Mucosa of rectum (tissue), 2 donors: Measurements from ENCODE around the gene MRAP2.
A peak's percentile ranks its signal among the peaks of the same experiment; 100 is the strongest.

Experiments used
- H3K27ac ChIP-seq, 2 donors: one replicate each; pipeline ENCODE4 v1.7.0; 2013; ENCODE audit warnings: inconsistent platforms in 2 of 2, low read depth in 2 of 2, low read length in 2 of 2
- H3K27me3 ChIP-seq, 2 donors: one replicate each; pipeline ENCODE4 v1.7.0; 2013; ENCODE audit warnings: low read length in 2 of 2; ENCODE audit not compliant: control insufficient read depth in 2 of 2, insufficient read depth in 2 of 2
- H3K36me3 ChIP-seq, 2 donors: one replicate each; pipeline ENCODE4 v1.7.0; 2013; ENCODE audit warnings: low read length in 2 of 2; ENCODE audit not compliant: control insufficient read depth in 2 of 2, insufficient read depth in 2 of 2
- H3K4me1 ChIP-seq, 2 donors: one replicate each; pipeline ENCODE4 v1.7.0; 2013; ENCODE audit warnings: low read length in 2 of 2, mild to moderate bottlenecking in 1 of 2; ENCODE audit not compliant: control insufficient read depth in 2 of 2, insufficient read depth in 2 of 2
- H3K4me3 ChIP-seq, 2 donors: one replicate each; pipeline ENCODE4 v1.7.0; 2013; ENCODE audit warnings: low read length in 2 of 2
- H3K9ac ChIP-seq, 2 donors: one replicate each; pipeline ENCODE4 v1.7.0; 2013; ENCODE audit warnings: low read length in 2 of 2, low read depth in 1 of 2, mild to moderate bottlenecking in 1 of 2
- H3K9me3 ChIP-seq, 2 donors: one replicate each; pipeline ENCODE4 v1.7.0; 2013; ENCODE audit warnings: low read length in 2 of 2; ENCODE audit not compliant: control insufficient read depth in 2 of 2
- donor health status: healthy.
- donor health status: Normal muscosa, but diverticular disease.

MRAP2 gene

DNA sequence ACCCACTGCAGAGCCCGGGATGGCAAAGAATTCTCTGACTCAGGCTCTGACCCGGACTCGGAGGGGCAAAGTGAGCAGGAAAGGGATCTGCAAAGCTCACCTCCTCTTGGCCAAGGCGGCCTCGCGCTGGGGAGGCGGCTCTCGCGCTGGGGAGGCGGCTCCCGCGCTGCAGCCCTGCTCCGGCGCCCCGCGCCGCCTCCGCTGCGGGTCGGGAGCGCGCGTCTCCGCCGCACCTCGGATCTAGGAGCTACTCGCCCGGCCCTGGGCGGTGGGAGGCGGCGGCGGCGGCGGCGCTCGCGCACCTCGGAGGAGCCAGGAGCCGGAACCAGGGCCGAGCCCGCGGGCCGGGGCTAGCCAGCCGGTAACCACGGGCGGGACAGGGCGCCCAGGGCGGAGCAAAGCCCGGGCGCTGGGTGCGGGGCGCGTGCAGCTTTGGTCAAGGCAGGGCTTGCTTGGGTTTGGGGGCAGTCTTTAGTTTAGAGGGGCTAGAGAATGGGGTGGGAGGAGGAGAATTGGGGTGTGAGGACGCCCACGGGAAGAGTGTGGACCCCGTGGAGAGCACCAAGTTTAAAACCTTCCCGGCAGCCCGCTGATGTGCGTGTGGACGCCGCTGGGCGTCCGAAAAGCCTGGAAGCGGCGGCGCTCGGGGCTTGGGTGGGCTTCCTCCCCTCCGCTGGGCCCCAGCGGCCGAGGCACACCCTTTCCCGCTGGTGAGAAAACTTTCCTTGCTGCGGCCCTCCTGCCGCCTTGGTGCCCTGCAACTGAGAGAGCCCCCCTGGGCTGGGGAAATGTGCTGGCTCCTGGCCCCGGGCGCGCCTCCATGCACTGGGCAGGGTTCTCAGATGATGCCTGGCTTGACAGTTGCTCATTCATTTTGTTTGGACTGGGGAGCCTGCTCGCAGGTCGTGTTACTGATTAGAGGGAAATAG lies at the start of gene MRAP2:
MRAP2 (plus strand) TSS at position 250 of the 929 bp plus-strand sequence. CDS start 21,547 bp downstream, outside the sequence.
- peak within 1 kb of the TSS; percentile 16 to 27 for H3K27ac ChIP-seq
- H3K4me1 ChIP-seq = peaks cover 0 to 4% of the 10 kb centered on the region in 2 donors
- H3K27me3 ChIP-seq = no peaks in the 10 kb centered on the region
- H3K9ac ChIP-seq = peak within 1 kb of the TSS; percentile 56 to 65
- H3K9me3 ChIP-seq = no peaks in the 10 kb centered on the region
- H3K4me3 ChIP-seq = peak within 1 kb of the TSS; percentile 72 to 74
- no peaks in the 10 kb centered on the region for H3K36me3 ChIP-seq

DNA sequence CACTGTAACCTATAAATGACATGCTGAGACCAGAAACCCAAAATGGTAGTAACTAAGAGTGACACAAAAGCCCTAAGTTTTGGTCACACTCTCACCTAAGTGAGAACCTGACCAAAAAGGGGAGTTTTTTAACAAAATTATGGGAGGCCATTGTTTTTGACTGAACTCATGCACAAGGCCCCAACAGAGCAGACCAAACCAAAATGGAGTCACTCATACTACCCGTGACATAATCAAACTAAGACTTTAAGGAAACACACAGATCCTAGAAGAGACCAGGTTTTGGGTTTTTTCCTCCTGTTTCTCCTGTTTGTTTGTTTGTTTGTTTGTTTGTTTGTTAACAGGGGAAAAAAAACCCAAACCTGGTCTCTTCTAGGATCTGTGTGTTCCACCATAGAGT lies 49.2 kb upstream of the MRAP2 start:
- Histone ChIP-seq H3K27me3 (no peaks in the 10 kb centered on the region), H3K4me3 (no peak overlapping the region), H3K9ac (no peak overlapping the region), H3K27ac (no peak overlapping the region), H3K4me1 (no peaks in the 10 kb centered on the region), H3K36me3 (no peaks in the 10 kb centered on the region), H3K9me3 (no peaks in the 10 kb centered on the region)

GRCh38 chr6:83985308-83985713 lies 48.3 kb upstream of the MRAP2 start:
- Histone ChIP-seq H3K9ac (no peak overlapping the region), H3K4me3 (no peak overlapping the region), H3K27ac (no peak overlapping the region), H3K9me3 (no peaks in the 10 kb centered on the region), H3K27me3 (no peaks in the 10 kb centered on the region), H3K4me1 (no peaks in the 10 kb centered on the region), H3K36me3 (no peaks in the 10 kb centered on the region)

GRCh38 chr6:83985715-83986114 lies 47.9 kb upstream of the MRAP2 start:
- H3K27ac ChIP-seq = no peak overlapping the region
- H3K9me3 ChIP-seq = no peaks in the 10 kb centered on the region
- no peak overlapping the region for H3K9ac ChIP-seq
- no peaks in the 10 kb centered on the region for H3K36me3 ChIP-seq
- no peak overlapping the region for H3K4me3 ChIP-seq
- no peaks in the 10 kb centered on the region for H3K27me3 ChIP-seq
- H3K4me1 ChIP-seq = no peaks in the 10 kb centered on the region

DNA sequence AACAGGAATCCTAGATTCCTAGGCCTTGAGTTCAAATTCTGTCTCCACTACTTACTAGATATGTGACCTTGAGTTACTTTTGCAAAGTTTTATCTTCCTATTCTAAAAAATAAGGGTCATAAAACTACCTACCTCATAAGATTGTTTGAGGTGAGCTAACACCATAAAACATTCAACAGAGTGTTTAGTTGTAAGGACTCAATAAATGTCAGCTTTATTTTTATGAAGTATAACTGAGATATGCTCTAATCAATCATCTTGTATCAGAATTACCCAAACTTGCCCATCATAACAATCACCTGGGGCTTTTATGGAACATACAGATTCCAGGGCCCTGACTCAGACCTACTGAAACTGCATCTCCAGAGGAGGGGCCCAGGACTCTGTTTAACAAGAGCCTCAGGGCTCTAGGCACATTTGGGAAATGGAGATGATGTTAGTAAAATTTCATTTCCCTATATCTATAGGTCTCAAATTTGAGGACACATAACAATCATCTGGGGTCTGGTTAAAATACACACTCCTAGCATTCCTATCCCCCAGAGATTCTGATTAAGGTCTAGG lies 35.5 kb upstream of the MRAP2 start:
- Histone ChIP-seq H3K4me3 (no peak overlapping the region), H3K9me3 (no peaks in the 10 kb centered on the region), H3K27ac (no peak overlapping the region), H3K9ac (no peak overlapping the region), H3K27me3 (no peaks in the 10 kb centered on the region), H3K4me1 (no peaks in the 10 kb centered on the region), H3K36me3 (no peaks in the 10 kb centered on the region)

GRCh38 chr6:84001119-84001518 lies 32.5 kb upstream of the MRAP2 start:
- H3K4me3 ChIP-seq = no peak overlapping the region
- no peaks in the 10 kb centered on the region for H3K9me3 ChIP-seq

DNA sequence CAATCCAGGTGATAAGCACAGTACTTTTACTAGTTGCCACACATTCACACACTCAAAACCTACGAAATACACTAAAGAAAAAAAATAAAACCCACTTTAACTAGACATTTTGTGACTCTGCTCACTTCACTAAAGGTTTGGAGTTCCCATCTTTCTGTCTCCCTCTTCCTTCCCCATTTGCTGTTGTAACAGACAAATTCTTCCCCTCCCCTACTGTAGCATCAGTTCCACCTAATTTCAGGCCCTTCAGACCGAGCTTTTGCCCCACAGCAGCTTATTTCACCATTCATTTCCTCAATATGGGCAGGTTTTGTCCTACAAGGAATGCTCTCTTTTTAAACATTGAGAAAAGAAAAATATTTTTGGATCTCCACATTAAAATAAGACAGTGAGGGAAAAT lies 31.3 kb upstream of the MRAP2 start:
- Histone ChIP-seq H3K27ac (no peak overlapping the region), H3K4me3 (no peak overlapping the region), H3K9ac (no peak overlapping the region), H3K36me3 (no peaks in the 10 kb centered on the region), H3K9me3 (no peaks in the 10 kb centered on the region), H3K4me1 (no peaks in the 10 kb centered on the region), H3K27me3 (no peaks in the 10 kb centered on the region)

More at GRCh38 chr6:84001119-84001518, 32.5 kb upstream of the MRAP2 start:
- H3K27ac ChIP-seq = no peak overlapping the region
- no peak overlapping the region for H3K9ac ChIP-seq
- H3K36me3 ChIP-seq = no peaks in the 10 kb centered on the region
- no peaks in the 10 kb centered on the region for H3K4me1 ChIP-seq
- no peaks in the 10 kb centered on the region for H3K27me3 ChIP-seq

- Histone ChIP-seq H3K9ac (no peak overlapping the region), H3K27me3 (no peaks in the 10 kb centered on the region), H3K27ac (no peak overlapping the region), H3K4me1 (no peaks in the 10 kb centered on the region), H3K9me3 (no peaks in the 10 kb centered on the region), H3K4me3 (no peak overlapping the region), H3K36me3 (no peaks in the 10 kb centered on the region)
Measured at GRCh38 chr6:84003131-84003530, 30.4 kb upstream of the MRAP2 start.

GRCh38 chr6:84003654-84004053 lies 29.9 kb upstream of the MRAP2 start:
- Histone ChIP-seq H3K27ac (no peak overlapping the region), H3K9me3 (no peaks in the 10 kb centered on the region), H3K36me3 (no peaks in the 10 kb centered on the region), H3K9ac (no peak overlapping the region), H3K4me1 (no peaks in the 10 kb centered on the region), H3K4me3 (no peak overlapping the region), H3K27me3 (no peaks in the 10 kb centered on the region)

DNA sequence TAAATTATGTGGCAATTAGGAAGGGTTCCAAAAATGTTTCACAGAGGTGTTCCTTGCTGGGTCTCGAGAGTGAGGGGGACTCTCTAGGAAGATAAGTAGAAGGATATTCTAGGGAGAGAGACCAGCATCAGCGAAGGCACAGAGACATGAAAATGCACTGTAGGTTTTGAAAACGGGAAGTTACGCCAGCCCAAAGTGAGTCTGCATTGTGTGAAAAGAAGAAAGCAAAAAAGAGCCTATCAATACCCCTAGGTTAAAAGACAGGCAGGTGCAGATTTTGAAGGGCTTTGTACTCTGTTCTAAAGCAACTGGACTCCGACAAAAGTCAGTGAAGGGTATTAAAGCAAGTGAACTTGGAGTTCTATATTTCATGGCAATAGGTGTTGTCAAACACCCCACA lies 25.7 kb upstream of the MRAP2 start:
- Histone ChIP-seq H3K9me3 (no peaks in the 10 kb centered on the region), H3K4me1 (no peaks in the 10 kb centered on the region), H3K9ac (no peak overlapping the region), H3K27me3 (no peaks in the 10 kb centered on the region), H3K27ac (no peak overlapping the region), H3K4me3 (no peak overlapping the region), H3K36me3 (no peaks in the 10 kb centered on the region)
